GM18870 (cell line): Measurements from ENCODE around the gene MRPS27.

Experiments
- ATAC-seq: cut with Tn5 transposase; IDR thresholded peaks from one replicate; pipeline ENCODE4 v1.9.1; 2021; ENCODE audit warnings: moderate library complexity; ENCODE audit not compliant: unreplicated experiment

Gene MRPS27

DNA sequence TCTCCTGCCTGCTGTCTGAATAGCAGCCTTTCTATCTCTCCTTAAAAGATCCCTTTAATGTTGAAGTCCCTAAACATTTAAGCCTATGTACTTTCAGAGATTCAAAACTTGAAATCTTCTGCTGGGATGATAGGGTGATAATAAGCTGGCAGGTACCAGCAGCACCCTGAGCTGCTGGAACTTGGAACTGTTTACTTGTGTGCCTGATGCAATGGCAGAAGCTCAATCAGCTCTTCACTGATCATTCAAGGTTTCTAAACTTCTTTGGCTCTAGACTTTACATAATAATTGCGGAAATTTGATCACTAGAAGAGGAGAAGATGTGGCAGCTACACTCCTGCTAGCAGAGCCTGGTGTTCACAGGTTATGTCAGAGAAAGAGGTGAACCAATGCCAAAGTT, 27.6 kb downstream of the MRPS27 start:
- ATAC-seq, result no peak

DNA sequence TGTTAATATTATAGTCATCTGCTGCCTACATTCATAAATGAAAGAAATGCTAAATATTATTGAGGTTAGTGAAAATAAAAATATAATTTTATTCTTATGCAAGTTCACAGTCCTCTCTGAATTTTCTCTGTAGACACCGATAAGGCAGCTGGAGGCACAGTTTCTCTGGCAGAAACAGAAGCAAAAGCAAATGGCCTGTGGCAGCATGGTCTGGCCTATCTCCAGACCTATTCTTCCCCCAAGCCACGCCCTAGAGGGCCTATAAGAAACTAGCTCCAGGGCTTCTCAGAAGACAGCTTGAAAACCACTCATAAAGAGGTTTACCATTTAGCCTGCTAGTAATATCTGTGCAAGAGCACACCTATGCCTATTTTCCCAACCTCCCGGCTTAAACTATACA, 28.4 kb downstream of the MRPS27 start:
- no peak for ATAC-seq

DNA sequence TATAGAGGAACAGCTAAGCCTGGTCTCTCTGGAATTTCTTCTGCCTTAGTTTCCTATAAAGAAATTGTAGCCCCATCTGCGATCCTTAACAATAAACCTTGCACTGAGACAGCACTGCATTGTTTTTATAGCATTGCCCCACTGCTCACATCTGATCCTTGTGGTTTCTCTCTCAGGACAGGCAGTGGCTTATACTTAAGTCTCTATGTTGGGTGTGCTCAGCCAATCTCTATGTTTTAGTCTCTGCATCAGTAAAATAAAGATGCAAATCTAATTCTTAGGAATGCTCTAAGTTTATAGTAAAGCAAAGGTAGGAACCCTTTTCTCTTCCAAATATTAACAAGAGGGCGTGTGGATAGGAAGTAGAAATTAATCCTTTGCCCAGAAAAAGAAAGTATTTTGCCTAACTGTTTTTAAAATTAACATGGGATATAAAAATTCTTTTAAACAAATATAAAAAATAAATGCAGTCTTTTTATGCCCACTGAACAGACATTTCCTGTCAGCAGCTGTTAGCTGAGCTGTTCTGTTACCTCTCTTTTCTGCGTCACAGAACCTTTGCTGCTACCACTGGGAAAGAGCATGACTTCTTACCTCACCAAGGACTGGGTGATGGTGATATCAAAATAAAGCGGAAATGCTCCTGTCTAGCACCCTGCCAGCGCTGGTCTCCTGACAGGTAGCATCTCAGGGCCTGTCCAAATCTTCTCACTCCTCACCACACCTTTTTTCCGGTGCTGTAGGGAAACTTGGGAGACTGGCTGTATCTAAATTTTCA, 29.5 kb downstream of the MRPS27 start:
- ATAC-seq, result no peak

DNA sequence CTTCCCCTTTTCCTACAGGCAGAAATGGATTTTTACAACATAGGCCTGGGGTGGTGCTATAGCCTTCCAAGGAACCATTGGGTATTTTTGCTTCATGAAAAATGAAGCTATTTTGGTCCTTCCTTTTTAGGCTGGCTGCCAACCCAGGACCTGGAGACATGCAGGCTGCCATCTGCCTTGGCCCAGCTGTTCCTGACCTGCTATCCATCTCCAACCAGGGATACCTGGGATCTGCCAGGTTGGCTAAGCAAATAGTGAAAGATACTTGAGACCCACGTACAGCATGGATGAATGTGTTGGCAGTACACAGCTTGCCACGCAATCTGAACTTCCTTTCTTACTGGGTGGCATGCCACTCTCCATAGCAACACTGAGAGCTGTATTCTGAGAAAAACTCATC, 31.1 kb downstream of the MRPS27 start:
- no peak for ATAC-seq

DNA sequence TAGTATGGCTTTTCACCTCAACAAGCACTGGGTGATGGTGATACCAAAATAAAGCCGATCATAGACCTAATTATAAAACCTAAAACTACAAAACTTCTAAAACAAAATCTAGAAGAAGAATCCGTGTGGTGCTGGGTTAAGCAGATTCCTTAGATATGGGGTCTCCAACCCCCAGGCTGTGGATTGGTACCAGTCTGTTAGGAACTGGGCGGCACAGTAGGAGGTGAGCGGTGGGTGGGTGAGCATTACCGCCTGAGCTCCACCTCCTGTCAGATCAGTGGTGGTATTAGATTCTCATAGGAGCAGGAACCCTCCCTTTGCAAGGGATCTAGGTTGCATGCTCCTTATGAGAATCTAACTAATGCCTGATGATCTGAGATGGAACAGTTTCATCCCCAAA, 33.2 kb downstream of the MRPS27 start:
- ATAC-seq, result no peak

DNA sequence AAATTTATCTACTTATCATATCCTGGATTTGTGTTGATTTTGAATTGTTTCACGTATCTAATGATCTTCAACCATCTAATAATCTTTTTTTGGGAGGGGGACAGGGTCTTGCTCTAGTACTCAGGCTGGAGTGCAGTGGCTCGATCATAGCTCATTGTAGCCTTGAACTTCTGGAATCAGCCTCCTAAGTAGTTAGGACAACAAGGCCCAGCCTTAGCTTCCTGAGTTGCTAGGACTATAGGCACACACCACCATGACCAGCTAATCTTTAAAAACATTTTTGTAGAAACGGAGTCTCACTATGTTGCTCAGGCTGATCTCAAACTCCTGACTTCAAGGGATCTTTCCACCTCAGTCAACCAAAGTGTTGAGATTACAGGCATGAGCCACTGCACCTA, 34.6 kb downstream of the MRPS27 start:
- no peak for ATAC-seq

DNA sequence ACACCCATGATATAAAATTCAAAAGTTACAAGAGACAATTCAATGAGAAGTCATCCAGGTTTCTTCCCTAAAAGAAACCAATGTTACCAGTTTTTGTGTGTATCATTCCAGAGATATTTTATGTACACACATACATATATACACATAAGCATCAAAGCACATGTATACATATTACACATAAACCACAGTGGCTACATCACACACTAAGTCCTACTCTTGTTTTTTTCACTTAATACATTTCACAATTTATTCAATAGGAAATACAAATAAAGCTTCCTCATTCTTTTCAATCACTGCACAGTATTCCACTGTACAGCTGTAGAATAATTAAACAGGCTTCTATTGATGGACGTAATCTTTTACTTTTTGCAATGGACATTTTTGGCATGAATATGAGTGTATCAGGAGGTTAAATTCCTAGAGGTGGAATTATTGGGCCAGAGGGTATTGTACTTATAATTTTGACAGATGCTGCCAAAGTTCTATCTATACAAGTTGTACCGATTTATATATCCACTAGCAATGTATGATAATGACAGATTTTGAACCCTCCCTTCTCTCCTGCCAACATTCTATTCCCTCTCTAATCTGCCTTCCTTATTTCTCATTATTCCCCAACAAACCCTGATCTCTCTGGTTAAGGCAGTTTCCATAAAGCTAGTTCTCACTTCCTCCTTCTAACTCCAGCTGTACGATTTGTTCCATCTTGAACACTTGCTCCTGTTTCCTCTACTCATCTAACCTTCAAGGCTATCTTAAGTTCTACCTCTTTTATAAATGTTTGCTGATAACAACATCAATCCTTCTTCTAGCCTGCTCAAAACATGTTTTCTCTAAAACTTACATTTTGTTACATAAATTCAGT, 35.2 kb downstream of the MRPS27 start:
- no peak for ATAC-seq

DNA sequence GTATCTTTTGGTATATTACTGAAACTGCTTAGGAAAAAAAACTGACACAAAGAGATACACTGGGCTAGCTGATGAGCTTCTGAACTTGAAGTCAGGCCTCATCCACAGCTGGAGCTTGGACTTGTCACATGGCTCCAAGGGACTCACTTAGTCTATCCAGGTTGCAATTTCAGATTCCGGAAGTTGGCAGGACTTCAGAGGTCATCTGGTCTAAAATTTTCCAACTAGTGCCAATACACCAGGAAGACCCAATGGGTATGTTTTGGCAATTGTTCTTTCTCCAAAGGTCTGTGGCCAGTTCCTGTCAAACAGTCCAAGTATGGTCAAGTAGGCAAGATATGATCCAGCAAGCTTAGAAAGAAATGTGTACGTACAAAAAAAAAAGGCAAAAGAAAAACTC, 36.7 kb downstream of the MRPS27 start:
- ATAC-seq, result no peak

DNA sequence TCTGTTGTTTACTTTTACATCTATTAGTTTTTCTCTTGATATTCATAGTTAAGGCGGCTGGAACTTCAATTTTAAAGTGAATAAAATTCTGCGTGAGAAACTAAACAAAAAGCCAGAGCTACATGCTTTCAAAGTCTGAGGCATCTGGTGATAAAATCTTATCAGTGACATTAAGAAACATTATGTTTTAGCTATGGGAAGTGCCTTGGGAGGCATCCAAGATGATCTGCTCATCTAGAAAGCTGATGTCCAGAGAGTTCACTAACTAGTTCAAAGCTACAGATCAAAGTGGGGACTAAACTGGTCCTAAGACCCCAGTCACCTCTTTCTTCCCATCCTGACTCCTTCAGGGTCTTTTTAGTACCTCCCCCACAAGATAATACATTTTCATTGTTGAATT, 37.2 kb downstream of the MRPS27 start:
- no peak for ATAC-seq

DNA sequence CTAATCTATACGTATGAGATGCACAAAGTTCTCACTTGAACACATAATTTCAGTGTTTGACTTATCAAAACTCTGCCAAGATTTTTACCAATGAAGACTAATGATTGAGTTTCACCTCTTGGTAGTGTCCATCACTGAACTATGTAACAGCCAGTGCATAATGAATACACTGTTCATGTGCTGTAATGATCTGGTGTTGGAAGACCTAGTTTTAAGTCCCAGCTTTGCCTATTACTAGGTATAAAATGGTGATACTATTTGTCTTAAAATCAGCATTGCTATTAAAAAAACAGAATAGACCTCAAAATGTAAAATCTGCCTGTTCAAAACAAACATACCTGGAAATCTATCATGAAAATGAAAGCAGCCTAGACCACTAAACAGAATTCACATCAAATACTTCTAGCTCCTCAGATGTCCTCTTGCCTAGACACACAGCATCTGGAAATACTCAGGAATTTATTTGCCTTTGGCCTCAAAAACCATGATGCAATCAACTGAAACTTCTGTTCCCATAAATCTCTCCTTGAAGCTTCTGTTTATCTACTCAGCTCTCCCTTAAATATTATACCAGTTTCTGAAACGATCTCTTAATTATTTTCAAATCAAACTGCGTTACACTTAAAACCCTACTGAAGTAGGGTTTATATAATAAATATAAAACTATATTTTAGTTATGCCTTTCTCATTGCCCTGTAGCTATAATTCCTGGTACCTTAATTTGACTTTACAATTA, 38.1 kb downstream of the MRPS27 start:
- ATAC-seq, result no peak

DNA sequence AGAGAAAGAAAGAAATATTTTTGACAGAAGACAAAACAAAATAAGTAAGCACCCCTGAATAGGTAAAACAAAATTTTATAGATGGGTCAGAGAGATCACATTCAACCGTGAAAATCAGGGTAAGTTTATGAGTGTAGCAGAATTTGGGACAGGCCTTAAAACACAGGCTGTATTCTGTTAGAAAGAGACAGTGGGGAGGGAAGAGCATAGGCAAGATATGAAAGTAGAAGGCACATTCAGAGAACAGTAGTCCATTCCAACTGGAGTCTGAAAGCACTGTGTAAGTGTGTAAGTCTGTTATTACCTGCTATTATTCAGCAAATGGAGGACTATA, 38.6 kb downstream of the MRPS27 start:
- no peak for ATAC-seq

DNA sequence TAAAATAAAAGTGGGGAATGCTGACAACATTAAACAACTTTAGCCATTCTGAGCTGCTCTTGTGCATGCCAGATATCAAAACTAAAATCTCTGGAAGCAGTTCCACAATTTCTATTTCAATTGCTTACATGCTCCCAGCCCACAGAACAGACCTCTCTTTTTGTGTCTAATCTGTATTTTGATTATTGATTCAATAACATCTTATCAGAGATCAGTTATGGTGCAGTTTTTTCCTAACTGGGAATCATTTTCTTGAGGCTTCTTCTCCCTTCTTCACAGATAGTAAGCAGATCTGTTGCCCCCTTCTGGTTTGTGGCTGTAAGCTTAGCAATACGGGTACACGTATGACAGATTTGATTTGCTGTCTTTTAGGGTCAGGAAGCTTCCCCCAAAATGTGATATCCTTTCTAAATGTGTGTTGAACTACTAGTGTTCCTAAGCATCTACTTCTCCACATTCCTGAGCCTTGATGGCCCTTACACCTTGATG, 39.4 kb downstream of the MRPS27 start:
- no peak for ATAC-seq

DNA sequence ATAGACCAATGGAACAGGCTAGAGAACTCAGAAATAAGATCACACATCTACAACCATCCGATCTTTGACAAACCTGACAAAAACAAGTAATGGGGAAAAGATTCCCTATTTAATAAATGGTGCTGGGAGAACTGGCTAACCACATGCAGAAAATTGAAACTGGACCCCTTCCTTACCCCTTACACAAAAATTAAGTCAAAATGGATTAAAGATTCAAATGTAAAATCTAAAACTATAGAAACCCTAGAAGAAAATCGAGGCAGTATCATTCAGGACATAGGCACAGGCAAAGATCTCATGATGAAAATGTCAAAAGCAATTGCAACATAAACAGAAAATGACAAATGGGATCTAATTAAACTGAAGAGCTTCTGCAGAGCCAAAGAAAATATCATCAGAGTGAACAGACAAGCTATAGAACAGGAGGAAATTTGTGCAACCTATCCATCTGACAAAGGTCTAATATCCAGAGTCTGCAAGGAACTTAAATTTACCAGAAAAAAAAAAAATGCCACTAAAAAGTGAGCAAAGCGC, 43.8 kb downstream of the MRPS27 start:
- no peak for ATAC-seq

DNA sequence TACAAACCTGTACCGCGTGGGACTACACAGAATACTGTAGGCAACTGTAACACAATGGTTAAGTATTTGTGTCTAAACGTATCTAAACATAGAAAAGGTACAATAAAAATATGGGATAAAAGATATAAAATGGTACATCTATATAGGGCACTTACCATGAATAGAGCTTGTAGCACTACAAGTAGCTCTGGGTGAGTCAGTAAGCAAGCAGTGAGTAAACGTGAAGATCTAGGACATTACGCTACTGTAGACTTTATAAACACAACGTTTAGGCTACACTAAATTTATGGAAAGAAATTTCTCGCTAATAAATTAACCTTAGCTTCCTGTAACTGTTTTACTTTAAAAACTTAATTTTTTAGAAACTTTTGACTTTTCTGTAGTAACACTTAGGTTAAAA, 46.5 kb downstream of the MRPS27 start:
- no peak for ATAC-seq

DNA sequence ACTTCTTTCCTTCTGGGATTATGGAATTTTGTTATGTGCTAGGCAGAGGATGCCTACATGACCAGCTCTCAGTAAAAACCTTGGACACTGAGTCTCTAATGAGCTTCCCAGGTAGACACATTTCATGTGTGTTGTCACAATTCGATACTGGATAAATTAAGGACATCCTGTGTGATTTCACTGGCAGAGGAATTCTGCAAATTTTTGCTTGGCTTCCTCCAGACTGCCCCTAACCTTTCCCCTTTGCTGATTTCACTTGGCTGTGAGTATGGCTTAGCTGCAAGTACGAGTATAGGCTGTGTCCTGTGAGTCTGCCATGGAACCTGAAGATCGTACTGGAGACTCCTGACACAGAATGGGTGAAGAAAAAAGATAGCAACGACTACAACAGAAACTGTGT, 47.6 kb downstream of the MRPS27 start:
- no peak for ATAC-seq

DNA sequence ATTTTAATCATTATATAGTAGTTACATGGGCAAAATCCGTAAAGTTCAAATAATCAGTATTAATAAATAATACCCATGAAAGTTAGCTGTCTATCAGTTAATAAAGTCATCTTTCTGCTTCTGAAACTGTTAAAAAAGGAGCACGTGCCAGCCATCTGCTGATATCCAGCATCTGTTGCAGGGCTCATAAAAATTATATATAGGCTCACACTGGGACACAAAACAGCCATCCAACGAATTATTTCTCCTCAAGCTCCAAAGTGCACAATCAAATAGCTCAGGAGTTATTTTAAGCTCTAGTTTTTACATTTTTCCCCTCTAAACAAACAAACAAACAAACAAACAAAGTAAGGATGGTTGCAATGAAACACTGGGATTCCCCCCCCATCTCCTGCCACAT, 48.3 kb downstream of the MRPS27 start:
- ATAC-seq, result no peak

DNA sequence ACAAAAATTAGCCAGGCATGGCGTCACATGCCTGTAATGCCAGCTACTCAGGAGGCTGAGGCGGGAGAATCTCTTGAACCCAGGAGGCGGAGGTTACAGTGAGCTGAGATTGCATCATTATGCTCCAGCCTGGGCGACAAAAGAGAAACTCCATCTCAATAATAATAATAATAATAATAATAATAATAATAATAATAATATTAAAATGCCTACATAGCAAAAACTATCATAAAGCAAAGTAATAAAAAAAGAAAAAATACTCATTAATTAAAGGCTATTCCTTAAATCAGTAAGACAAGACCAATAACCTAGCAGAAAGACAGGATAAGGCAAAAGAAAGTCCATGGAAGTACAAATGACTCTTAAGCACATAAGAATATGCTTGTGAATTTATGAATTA, 50.0 kb downstream of the MRPS27 start:
- ATAC-seq, result no peak

DNA sequence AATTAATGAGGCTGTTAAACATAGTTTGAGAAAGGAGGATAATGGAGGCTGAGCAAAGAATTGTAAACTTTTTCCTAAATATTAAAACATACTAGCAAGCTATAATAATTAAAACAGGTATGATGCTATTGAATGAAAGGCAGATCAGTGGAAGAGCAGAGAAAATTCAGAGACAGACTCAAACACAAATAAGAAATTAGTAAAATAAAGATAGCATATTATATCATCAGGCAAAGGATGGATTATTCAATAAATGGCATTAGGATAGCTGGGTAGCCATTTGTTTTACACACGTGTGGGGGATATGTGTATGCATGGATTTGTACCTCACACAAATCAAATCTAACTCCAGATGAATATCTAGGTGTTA, 50.6 kb downstream of the MRPS27 start:
- ATAC-seq, result no peak

DNA sequence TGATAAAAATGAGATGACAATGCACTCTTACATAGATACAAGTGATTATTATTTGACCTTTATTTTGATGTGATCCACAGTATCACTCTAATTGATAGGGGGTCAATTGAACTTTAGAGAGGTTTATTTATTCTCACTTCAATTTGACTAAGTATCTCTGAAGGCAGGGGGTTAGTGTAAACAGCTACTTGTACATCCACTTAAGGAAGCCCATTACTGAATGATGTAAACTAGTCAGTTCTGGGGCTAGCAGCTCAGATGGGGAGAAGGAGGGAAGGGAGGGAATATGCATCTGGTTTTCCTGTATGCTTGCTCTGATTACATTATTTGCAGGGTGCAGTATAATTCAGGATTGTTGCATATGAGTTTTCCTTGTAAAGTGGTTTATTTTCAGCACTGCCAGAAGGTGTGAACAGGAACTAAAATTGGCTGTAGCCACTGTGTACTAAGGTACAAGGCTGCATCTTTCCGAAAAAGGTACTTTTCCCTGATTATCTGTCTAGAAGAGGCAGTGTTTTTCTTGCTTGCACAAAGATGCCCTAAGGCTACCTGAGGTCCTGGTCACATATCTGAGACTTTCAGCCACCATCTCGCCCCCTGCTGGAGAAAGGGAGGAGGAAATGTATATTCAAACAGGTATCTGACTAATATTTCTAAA, 51.2 kb downstream of the MRPS27 start:
- ATAC-seq, result no peak

DNA sequence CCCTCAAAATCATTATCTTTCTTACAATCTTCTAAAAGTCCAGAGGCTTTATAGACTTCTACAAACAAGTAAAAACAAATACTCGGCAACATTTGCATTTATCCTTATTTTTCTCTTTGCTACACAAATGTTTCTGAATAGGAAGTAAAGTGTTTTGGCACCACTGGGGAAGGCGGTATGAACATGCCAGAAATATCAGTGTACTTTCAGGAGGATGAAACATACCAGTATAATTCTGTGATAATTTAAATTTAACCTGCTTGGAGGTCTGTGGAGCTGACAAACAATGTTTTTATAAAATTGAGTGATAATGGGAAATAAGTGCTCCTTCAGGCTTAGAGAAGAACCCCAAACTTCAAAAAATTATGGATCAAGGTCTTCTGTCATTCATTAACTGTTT, 51.8 kb downstream of the MRPS27 start:
- ATAC-seq, result no peak

DNA sequence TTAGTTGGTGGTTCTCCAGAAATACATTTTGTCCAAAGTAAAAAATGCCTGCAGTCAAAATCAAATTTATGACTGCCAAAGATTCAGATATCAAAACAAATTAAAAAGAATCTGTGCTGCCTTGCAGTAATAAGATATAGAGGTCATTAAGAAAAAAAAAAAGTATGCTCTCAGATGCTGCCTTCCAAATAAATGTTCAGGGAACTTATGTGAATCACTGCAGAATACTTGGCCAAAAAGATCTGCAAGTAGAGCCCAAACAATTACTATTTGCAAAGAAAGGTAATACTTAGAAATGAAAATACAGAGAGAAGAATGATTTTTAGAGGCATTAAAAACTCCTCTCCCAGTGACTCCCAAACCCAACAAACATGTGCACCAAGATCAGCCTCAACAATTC, 52.4 kb downstream of the MRPS27 start:
- ATAC-seq, result no peak
